HG02885 (cell line): ENCODE results near the gene PRSS22.

Source experiments
- ATAC-seq: cut with Tn5 transposase; IDR thresholded peaks from one replicate; pipeline ENCODE4 v1.9.1; 2021; ENCODE audit warnings: mild to moderate bottlenecking; ENCODE audit not compliant: unreplicated experiment, poor library complexity

The PRSS22 gene

DNA sequence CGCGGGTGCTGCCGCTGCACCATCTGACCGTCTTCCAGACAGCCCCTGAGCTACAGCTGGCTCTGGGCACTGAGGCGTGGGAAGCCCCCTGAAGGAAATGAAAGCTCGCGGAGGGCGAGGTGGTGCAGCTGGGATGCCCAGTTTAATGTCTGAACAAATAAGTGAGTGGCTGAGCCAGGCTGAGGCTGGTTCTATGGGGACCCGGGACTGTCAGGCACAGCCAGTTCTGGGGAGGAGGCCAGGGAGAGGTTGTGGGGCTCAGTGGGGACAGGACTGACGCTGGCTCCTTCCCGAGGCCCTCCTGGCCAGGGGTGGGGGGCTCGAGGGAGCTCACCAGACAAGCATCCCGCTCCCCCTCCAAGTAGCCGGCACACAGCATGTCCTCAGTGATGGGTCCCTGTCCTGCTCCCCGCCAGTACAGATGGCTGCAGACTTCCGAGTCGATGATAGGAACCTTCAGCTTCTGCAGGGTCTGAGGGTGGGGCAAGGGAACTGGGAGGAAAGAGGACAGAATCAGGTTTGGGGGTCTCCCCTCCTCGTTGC lies 4.4 kb downstream of the PRSS22 start:
- no peak for ATAC-seq

DNA sequence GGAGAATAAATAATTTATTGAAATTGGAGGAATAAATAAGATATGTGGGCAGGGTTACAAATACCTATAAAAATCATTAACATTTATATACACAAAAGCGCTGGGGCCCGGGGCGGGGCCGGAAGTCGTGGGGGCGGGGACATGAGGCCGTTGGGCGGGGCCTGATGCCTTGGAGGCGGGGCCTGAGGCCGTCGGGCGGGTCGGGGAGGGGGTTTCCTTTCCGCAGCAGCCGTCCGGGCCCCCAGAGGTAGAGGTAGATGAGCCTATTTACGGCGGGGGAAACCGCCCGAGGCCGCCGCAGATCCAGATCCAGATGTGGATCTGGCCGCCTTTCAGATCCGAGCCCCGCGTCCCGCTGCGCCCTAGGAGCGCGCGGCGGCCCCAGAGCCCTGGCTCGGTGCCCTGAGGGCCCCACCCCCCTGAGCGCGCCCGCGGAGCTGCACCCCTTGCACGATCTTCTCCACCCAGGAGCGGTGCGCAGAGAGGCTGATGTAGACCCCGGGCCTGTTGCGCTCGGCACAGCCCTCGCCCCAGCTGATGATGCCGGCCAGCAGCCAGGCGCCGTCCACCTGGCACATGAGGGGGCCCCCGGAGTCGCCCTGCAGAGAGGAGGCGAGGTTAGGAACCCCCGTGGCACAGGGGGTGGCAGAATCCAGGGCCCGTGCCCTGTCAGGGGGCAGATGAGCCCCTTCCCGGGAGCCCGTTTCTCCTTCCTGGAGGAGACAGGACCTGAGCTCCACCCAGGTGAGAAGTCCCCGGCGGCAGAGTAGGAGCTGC lies 5.1 kb downstream of the PRSS22 start:
- ATAC-seq: no peak

DNA sequence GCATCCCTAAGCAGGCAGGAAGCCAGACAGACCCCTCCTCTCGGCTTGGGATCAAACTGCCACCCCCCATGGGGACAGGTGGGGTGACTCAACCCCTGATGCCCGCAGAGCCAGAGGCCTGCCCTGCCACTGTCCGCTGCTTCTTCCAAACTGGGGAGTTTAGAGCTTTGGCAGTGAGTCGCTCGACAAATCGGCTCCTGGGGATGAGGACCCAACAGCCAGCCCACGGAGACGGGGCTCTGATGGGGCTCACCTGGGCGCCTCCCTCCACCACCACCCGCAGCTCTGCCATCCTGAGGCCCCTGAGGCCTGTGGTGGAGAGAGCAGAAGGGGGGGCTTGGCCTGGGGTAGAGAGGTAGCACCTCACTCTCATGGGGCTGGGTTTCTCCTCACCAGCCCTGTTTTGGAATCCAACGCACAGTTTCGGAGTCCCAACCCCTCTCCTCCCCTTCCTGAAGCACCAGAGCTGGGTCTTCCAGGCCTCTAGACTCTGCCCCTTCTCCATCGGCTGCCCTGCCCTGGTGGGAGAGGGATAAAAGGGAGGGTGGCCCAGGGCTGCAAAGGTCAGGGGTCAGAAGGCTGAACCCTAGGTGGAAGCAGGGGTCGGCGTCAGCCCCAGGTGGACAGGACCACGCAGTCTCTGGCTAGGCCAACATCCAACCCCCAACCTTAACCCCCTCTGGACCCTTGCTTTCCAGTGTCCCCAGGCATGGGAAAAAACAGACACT lies 5.8 kb downstream of the PRSS22 start:
- ATAC-seq: no peak

DNA sequence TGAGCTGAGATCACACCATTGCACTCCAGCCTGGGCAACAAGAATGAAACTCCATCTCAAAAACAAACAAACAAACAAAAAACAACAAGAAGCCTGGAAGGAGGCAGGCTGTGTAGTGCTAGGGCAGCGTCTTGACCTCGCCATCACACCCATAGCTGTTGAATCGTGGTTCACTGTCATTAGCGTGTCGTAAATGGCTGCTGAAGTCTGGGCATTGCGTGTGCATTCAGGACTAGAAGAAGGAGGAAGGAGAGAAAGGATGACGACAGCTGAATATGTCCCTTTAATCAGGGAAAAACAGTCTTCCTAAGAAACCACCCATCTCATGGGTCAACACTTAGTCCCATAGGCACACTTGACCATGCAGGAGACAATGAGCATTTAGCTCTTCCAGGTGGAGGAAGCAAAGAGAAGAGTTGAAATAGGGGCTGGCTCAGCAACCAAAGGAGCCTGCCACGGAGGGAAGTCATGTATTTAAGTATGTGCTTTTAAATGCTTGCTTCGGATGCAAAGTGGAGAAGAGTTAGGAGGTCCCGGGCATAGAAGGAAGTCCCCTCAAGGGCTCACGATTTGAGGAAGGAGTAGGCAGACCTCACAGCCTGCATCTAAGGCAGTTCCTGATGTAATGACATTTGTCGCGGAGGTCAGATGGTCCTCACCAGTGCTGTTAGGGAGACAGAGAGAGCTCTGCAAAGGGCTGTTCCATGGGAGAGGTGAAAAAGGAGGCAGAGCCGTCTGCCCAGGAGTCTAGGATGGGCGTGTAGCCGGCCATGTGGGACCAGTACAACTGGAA lies 8.8 kb downstream of the PRSS22 start:
- ATAC-seq: no peak

DNA sequence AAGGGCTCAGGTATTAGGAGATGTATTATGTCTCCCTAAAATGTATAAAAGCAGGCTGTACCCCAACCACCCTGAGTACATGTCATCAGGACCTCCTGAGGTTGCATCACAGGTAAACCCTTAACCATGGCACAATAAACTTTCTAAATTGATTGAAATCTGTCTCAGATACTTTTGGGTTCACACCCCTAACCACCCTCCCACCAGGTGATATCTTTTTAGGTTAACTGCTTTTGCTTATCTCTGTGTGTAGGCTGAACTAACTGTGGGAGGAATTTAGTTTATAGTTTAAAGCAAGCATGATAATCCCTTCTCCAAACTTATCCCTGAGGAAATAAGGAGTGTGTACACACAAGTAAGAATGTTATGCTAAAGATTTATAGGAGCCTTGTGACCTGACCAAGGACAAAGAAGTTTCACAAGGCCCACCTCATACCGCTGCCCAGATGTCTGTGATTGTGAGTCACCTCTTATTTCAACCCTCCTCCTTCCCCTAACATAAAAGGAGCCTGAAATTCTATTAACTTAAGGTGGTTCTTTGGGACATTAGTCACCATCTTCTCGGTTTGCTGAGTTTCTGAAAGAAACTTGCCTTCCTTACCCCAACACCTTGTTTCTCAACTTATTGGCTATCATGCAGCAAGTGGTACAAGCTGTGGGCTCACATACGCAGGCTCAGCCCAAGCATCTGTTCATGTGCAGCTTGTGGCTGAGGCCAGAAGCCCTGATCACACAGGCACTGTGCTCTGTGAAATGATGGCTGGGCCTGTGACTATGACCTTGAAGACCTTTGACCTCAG lies 11.3 kb downstream of the PRSS22 start:
- ATAC-seq: no peak

DNA sequence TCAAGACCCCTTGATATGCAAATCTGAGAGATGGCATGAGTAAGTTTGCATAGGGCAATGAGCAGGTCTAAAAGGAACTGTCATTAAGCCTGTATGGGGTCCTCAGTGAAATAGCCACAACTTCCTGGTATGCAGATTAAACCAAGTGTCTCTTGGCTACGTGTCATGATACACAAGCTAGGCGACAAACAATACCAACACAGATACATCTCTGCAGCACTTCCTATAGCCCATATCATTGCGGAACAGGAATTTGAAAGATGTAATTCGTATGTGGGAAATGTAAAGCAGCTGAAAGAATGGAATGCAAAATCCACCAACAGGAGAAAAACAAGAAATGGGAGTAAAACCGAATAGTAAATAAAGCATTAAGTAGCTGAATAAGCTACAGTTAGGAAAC lies 12.9 kb downstream of the PRSS22 start:
- ATAC-seq: no peak

DNA sequence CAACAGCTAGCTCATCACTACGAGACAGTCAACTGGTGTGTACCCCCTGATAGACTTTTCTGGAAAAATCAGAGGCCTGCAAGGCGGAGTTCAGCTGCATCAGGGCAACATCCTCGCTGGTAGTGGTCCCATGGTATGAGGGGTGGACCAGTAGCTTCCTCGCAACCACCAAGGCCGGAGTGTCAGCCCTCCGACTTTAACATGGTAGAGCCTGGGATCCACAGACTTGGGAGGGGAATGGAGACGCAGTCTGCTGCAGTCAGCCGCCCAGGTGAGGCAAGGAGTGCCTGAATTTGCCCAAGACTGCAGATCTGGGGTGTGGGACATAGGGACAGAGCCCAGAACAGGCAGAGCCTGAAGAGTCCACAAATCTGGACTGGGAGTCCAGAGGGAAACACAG lies 14.4 kb downstream of the PRSS22 start:
- ATAC-seq: no peak

DNA sequence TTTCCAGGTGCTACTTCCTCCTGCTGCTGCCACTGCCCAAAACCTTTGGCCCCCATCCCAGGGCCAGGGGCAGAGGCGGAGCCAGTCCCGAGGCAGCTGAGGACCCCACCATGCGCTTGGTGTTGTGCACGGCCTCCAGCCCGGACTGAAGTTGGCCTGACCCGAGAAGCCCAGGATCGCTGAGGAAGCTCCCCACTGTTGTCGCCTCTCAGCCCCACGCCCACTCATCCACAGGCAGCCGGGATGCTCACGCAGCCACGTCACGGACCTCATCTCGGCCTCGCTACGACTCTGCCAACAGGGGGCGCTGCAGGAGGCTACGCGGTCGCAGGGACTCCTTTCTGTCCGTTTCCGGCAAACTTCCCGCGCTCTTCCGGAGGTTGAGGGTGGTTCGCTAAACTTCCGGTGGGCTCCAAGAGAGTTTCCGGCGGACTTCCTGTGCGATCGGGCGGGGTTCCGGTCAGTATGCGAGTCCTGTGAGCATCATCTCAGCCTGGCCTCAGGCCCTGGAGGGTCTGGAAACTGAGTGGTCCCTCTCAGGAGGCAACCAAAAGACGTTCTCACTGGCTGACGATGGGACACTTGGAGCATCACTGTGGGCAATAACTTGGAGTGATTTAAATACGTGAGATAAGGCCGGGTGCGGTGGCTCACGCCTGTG lies 15.5 kb downstream of the PRSS22 start:
- no peak for ATAC-seq

DNA sequence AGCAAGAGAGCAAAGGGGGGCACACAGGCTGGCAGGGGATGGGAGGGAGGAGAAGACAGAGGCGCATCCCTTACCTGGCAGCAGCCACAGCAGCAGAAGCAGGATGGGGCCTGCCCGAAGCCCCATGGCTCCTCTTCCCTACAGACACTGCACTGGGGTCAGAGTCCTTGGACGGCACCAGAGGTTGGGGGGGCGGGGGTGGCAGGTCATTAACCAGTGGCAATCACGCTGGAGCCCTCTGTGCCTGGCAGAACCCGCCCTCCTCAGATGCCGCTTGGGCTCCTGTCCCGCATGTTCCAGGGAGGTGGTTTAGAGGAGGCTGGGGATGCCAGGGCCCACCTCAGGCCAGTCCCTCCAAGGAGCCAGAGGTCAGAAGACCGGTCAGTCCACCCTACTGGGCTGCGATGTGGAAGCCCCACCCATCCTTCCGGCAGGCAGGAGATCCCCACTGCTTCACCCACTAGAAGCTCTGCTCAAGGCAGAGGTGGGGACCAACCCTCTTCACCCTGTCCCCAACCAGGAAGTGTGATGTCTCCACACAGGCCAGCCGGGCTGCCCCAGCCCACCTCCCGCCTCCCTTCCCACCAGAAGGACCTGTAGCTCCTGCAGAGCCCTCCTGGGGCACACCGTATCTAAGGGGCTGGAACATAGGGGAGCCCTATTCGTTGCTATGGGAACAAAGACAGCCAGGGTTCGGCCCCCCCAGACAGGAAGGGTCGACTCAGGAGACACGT lies 16.2 kb downstream of the PRSS22 start:
- no peak for ATAC-seq

DNA sequence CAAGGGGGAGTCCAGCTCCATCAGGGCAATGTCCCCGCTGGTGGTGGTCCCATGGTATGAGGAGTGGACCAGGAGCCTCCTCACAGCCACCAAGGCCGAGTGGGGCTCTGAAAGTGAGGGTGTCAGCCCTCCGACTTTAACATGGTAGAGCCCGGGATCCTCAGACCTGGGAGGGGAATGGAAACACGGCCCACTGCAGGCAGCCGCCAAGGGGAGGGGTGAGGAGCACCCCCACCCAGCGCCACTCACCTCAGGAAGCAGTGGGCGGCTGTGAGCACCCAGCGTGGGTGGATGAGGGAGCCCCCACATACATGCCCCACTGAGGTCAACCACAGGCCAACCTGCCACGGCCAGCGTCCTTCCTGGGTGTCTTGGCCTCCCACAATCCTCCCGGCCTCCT lies 17.1 kb downstream of the PRSS22 start:
- ATAC-seq: no peak

DNA sequence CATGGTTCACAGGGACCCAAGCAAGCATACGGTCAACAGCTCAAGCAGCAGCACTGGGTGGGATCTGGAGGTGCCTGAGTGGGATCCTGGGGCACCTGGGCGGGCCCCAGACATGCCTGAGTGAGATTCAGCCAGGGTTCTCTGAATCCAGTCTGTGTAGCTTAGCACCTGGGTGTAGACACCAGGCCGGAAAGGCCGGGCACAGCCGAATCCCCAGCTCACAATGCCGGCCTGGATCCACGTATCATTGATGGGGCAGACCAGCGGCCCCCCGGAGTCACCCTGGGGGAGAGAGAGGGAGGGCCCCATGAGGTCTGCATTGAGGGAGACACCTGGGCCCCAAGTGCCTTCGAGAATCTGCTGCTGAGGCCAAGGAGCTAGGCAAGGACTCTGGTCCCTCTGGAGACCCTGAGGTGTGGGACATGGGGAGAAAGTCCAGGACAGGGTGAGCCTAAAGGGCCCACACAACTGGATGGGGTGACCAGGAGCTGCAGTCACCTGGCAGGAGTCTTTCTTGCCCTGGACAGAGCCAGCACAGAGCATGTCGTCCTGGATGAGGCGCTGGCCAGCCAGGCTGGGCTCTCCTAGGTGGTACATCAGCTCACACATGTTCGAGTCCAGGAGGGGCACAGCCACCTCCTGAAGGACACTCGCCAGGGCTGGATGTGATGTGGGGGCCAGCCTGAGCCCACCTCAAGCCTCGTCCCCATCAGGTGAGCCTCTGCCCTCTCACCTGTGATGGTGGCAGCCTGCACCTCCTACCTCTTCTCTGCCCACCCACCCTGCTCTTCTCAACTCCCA lies 18.1 kb downstream of the PRSS22 start:
- no peak for ATAC-seq

DNA sequence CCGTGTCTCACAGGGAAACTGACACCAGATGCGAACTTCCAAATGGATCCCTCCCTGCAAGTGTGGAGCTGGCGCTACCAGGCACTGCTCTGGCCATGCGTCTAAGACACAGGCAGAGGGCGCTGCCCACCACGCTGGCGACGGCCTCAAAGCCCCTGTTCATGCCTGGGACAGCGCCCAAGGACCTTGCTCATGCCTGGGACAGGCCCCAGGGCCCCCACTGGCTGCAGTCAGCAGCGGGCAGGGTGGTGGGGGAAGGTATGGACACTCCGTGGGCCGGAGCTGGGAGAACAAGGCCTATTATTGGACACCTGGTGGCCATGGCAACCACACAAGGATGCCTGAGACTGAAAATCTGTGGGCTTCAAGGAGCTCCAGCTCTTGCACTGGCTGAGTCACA lies 19.0 kb downstream of the PRSS22 start:
- no peak for ATAC-seq

DNA sequence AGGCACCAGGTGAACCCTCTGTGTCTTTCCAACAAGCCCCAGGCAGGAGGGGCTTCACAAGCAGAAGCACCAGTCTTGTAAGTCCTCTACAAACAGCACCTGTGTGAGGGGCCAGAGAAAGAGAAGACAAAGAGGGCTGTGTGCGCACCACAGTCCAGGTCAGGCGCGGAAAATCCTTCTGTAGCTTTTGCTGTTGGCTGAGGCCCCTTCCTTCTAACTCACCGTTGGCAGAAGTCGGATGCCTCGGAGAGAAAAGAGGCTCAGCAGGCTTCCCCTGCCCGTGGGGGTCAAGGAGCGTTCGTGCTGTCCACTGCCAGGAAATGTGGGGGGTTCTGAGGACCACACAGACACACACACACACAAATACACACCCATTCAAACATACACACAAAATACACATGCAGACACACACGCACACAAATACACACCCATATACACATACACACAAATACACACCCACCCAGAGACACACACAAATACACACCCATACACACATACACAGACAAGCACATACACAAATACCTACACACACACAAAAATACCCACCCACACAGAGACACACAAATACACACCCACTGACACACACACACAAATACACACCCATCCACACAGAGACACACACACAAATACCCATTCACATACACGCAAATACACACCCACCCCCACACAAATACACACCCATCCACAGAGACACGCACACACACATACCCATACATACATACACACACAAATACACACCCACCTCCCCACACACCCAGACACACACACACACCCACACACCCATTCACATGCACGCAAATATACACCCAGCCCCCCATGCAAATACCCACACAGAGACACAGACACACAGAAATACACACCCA lies 21.1 kb downstream of the PRSS22 start:
- no peak for ATAC-seq

DNA sequence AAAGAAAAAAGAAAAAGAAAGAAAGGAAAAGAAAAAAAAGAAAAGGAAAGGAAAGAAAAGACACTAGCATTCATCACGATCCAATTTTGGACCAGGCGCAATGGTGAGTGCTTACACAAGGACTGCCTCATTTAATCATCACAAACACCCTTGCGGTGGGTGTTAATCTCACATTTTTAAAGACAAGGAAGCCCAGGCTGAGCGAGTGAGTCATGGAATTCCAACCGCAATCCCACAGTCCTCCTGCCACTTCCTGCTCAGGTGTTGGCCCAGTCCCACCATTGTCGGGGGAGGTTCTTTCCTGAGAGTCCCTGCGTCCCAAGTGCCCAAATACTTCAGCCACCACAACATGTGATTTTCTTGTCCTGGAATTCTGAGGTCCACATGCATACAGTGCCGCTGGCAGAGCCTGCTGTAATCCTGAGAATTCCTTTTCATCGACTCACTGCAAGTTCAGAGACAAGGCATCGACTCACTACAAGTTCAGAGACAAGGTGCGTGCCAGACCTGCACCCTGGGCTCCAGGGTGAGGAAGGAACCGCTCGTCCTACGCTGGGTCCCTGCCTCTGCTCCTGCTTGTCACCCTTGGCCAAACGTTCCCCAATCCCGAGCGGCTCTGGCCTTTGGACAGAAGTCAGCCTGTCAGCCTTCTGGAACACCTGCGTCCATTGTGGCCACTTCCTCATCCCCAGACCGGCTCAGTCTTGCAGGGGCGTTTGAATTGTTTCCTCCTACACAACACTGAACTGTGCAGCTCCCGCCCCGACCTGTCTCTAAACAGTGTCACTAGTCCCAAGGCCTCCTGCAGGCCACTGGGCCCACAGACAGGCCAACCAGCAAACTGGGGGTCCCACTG lies 22.1 kb downstream of the PRSS22 start:
- ATAC-seq: no peak

DNA sequence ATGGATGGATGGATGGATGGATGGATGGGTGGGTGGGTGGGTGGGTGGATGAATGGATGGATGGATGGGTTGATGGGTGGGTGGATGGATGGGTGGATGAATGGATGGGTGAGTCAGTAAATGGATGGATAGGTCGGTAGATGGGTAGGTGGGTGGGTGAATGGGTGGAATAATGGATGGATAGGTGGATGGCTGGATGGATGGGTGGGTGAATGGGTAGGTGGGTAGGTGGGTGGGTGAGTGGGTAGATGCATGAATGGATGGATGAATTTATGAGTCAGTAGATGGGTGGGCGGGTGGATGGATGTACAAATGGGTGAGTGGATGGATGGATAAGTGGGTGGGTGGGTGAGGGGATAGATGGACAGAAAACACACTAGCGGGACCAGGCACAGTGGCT lies 23.0 kb downstream of the PRSS22 start:
- ATAC-seq: no peak

DNA sequence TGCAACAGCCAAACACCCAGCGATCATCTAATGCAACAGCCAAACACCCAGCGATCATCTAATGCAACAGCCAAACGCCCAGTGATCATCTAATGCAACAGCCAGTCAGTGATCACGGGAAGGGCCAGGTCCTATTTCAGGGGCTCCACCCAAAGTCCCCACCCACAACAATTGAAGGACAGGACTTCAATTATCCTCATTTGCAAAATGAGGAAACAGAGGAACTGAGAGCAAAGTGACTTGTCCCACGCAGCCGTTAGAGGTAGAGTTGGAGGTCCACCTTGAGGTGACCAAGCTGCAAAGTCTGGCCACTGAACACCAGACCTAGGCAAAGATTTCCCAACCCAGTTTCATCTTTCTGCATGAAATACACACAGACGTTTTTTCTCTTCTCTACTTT lies 24.2 kb downstream of the PRSS22 start:
- no peak for ATAC-seq
